PC-3 (cell line): Measurements from ENCODE around the gene STARD10. TPM values are rescaled to one million over a fixed set of nuclear protein-coding genes. Genes with fewer than 3 reads are reported as not detected.

Experiments used
- ATAC-seq: fragments of 200-7000 bp; cut with Tn5 transposase; 2 replicates; pipeline ENCODE4 v1.9.1; 2020; ENCODE audit warnings: mild to moderate bottlenecking, moderate library complexity
- BruUV-seq: library from RNA; stranded (reverse); fragments of 400-500 nt; replicated peaks from 2 replicates; lab custom pipeline; 2021; lab: Mats Ljungman, UMichigan
- CTCF ChIA-PET: fragments of 300-600 bp; sonication (Branson Sonifier 250); formaldehyde crosslinking; loops from one replicate; lab custom pipeline; 2022; ENCODE audit warnings: antibody characterized with exemption; lab: Charles Lee
- POLR2A ChIA-PET: fragments of 300-600 bp; sonication (Branson Sonifier 250); formaldehyde crosslinking; loops from one replicate; lab custom pipeline; 2022; ENCODE audit warnings: antibody characterized with exemption; ENCODE audit not compliant: unreplicated experiment; lab: Charles Lee
- DNase-seq: peaks from one replicate; pipeline ENCODE4 v3.0.0-alpha.2; 2015
- H2AFZ ChIP-seq: fragments of 300-600 bp; sonication (generic); 2 replicates; pipeline ENCODE4 v1.6.0; 2016; ENCODE audit warnings: antibody characterized with exemption, low read length
- H3F3A ChIP-seq: fragments of 300-600 bp; sonication (generic); one replicate; pipeline ENCODE4 v1.6.0; 2017; ENCODE audit warnings: antibody characterized with exemption, low read length, control low read depth, mild to moderate bottlenecking; ENCODE audit not compliant: unreplicated experiment
- H3K27ac ChIP-seq: fragments of 300-600 bp; sonication (generic); 2 replicates; pipeline ENCODE4 v1.5.1; 2016; ENCODE audit warnings: mild to moderate bottlenecking, low read length
- H3K27me3 ChIP-seq: fragments of 300-600 bp; sonication (generic); 2 replicates; pipeline ENCODE4 v1.6.1; 2016; ENCODE audit warnings: low read length, mixed read lengths
- H3K36me3 ChIP-seq: fragments of 300-600 bp; sonication (generic); 2 replicates; pipeline ENCODE4 v1.6.1; 2016; ENCODE audit warnings: low read depth, mixed run types, low read length, mixed read lengths
- H3K4me1 ChIP-seq: fragments of 300-600 bp; sonication (generic); 2 replicates; pipeline ENCODE4 v1.5.1; 2016; ENCODE audit warnings: low read length; ENCODE audit not compliant: insufficient read depth
- H3K4me2 ChIP-seq: fragments of 300-600 bp; sonication (generic); 2 replicates; pipeline ENCODE4 v1.6.0; 2016; ENCODE audit warnings: low read length
- H3K4me3 ChIP-seq: fragments of 300-600 bp; sonication (generic); 2 replicates; pipeline ENCODE4 v1.5.1; 2016; ENCODE audit warnings: mild to moderate bottlenecking, low read length, mixed read lengths
- H3K79me2 ChIP-seq: fragments of 300-600 bp; sonication (generic); 2 replicates; pipeline ENCODE4 v1.6.1; 2017; ENCODE audit warnings: low read length, mixed read lengths
- H3K9ac ChIP-seq: fragments of 300-600 bp; sonication (generic); 2 replicates; pipeline ENCODE4 v1.6.0; 2016; ENCODE audit warnings: mild to moderate bottlenecking, low read length
- H3K9me2 ChIP-seq: fragments of 300-600 bp; sonication (generic); replicated peaks from 2 replicates; pipeline ENCODE4 v1.6.1; 2016; ENCODE audit warnings: mixed run types, low read length, mixed read lengths
- H3K9me3 ChIP-seq: fragments of 300-600 bp; sonication (generic); 2 replicates; pipeline ENCODE4 v1.6.1; 2016; ENCODE audit warnings: low read length, mixed read lengths
- H4K20me1 ChIP-seq: fragments of 300-600 bp; sonication (generic); 2 replicates; pipeline ENCODE4 v1.6.1; 2016; ENCODE audit warnings: low read length, mixed read lengths
- CTCF ChIP-seq: fragments of 300-600 bp; sonication (generic); conservative IDR thresholded peaks from 2 replicates; pipeline ENCODE4 v1.5.1; 2017; ENCODE audit warnings: antibody characterized with exemption, low read depth, mild to moderate bottlenecking, low read length
- EZH2 ChIP-seq: fragments of 300-600 bp; sonication (generic); IDR thresholded peaks from one replicate; pipeline ENCODE4 v1.6.1; 2017; ENCODE audit warnings: antibody characterized with exemption, mild to moderate bottlenecking, low read length; ENCODE audit not compliant: unreplicated experiment
- EZH2phosphoT487 ChIP-seq: fragments of 300-600 bp; sonication (generic); IDR thresholded peaks from 2 replicates; pipeline ENCODE4 v1.6.1; 2018; ENCODE audit warnings: mild to moderate bottlenecking, antibody characterized with exemption, low read length, borderline replicate concordance
- intact Hi-C: fragments of 100-400 bp; cut with micrococcal nuclease; formaldehyde crosslinking; loops from 2 replicates; pipeline ENCODE4 v1.9.0; 2023
- total RNA-seq: library from RNA; depleted of rRNA; stranded (reverse); fragments of >200 nt; gene quantifications from 2 replicates; pipeline ENCODE4 v1.2.3, GENCODE V29; 2014

The STARD10 gene
- total RNA-seq, 1 experiment from 2014 or later: 284 TPM

GRCh38 chr11:72823105-72823804, 29.4 kb upstream of the STARD10 start:
- CTCF ChIA-PET: no interaction called here

DNA sequence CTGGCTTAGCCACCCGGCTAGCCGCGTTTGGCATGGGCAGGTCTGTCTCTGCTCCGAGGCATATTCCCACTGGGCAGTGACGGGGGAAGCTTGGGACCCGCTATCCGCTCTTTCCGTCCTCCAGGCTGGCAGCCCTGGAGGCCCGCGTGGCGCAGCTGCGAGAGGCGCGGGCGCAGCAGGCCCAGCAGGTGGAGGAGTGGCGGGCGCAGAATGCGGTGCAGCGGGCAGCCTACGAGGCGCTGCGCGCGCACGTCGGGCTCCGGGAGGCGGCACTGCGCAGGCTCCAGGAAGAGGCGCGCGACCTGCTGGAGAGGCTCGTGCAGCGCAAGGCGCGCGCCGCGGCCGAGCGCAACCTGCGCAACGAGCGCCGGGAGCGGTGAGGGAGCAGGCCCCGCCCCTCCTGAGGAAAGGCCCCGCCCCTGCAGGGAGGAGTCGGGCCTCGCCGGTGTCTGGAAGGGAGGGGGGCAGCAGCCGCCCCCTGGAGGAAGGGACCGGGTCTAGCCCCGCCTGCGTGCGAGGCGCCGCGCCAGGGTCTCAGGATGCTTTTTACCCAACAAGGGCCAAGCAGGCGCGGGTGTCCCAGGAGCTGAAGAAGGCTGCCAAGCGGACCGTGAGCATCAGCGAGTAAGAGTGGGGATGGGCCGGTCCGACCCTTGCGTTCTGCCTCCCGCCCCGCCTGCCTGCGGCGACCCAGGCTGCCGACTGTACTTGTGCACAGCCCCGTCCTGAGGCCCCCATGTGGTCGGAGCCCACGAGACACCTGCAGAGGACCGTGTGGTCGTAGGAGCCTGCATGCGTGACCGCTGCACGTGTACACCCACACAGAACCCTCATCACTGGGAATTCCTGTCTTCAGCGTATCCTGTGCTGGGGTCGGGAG, 28.3 kb upstream of the STARD10 start:
- H3F3A ChIP-seq: no peaks in the 10 kb centered on the region
- ChIA-PET CTCF (no interaction called here), POLR2A (interaction anchor here (0.5 kb wide), 1 partner anchor 485 kb away, joined by 7 read pairs; no protein-coding TSS in a partner anchor)
- no peaks in the 10 kb centered on the region for H3K9me3 ChIP-seq
- DNase-seq (peak; percentile 95), ATAC-seq (peak; percentile 81)
- H3K4me3 ChIP-seq: peak overlapping the region; percentile 61
- peak overlapping the region; percentile 80 for H3K4me2 ChIP-seq
- H3K27ac ChIP-seq: no peak overlapping the region
- H3K79me2 ChIP-seq: no peaks in the 10 kb centered on the region
- H2AFZ ChIP-seq: peak overlapping the region; percentile 70
- H3K9ac ChIP-seq: peak overlapping the region; percentile 56
- no peaks in the 10 kb centered on the region for H3K9me2 ChIP-seq
- peaks cover 11% of the 10 kb centered on the region for H3K4me1 ChIP-seq
- no peaks in the 10 kb centered on the region for H4K20me1 ChIP-seq
- no TSS peak for BruUV-seq
- intact Hi-C loops: no loop called here
- H3K27me3 ChIP-seq: no peaks in the 10 kb centered on the region
- H3K36me3 ChIP-seq: no peaks in the 10 kb centered on the region
- TF ChIP-seq EZH2: no peak
- TF ChIP-seq EZH2phosphoT487: no peak
- TF ChIP-seq CTCF: no peak; the same call in 1 of the 2 replicates

More at GRCh38 chr11:72823105-72823804, 29.4 kb upstream of the STARD10 start:
- POLR2A ChIA-PET: interaction anchor here (0.5 kb wide), 1 partner anchor 426 kb away, joined by 3 read pairs; no protein-coding TSS in a partner anchor
- no peaks in the 10 kb centered on the region for H4K20me1 ChIP-seq
- peaks cover 11% of the 10 kb centered on the region for H3K4me1 ChIP-seq
- no peaks in the 10 kb centered on the region for H3K27me3 ChIP-seq
- no TSS peak for BruUV-seq
- H2AFZ ChIP-seq: no peak overlapping the region
- no peaks in the 10 kb centered on the region for H3K9me2 ChIP-seq
- H3K79me2 ChIP-seq: no peaks in the 10 kb centered on the region
- H3K9me3 ChIP-seq: no peaks in the 10 kb centered on the region
- no peaks in the 10 kb centered on the region for H3F3A ChIP-seq
- intact Hi-C loops: no loop called here
- no peak for TF ChIP-seq EZH2
- TF ChIP-seq CTCF: no peak
- no peak for TF ChIP-seq EZH2phosphoT487
- H3K27ac ChIP-seq: no peak overlapping the region
- ATAC-seq (no peak), DNase-seq (peak; percentile 2)
- H3K4me3 ChIP-seq: no peak overlapping the region
- H3K36me3 ChIP-seq: no peaks in the 10 kb centered on the region
- no peak overlapping the region for H3K4me2 ChIP-seq
- H3K9ac ChIP-seq: no peak overlapping the region
